Glutamatergic neuron (in vitro differentiated cells): ENCODE results near the gene SMLR1. TPM values are rescaled to one million over a fixed set of nuclear protein-coding genes. Genes with fewer than 3 reads are reported as not detected.

Source experiments
- DNase-seq: peaks from one replicate; pipeline ENCODE4 v3.0.0; 2022
- H3K27ac Mint-ChIP-seq: one replicate; pipeline ENCODE4 v1.8.0; 2020; ENCODE audit warnings: mild to moderate bottlenecking, mixed read lengths, inconsistent platforms; ENCODE audit not compliant: unreplicated experiment
- H3K27me3 Mint-ChIP-seq: one replicate; pipeline ENCODE4 v1.8.0; 2020; ENCODE audit warnings: mild to moderate bottlenecking, moderate library complexity, mixed read lengths, inconsistent platforms; ENCODE audit not compliant: unreplicated experiment
- H3K36me3 Mint-ChIP-seq: one replicate; pipeline ENCODE4 v1.8.0; 2020; ENCODE audit warnings: mild to moderate bottlenecking, mixed read lengths, inconsistent platforms; ENCODE audit not compliant: unreplicated experiment
- H3K4me1 Mint-ChIP-seq: one replicate; pipeline ENCODE4 v1.8.0; 2020; ENCODE audit warnings: mild to moderate bottlenecking, low read depth, mixed read lengths, inconsistent platforms; ENCODE audit not compliant: unreplicated experiment
- H3K4me3 Mint-ChIP-seq: one replicate; pipeline ENCODE4 v1.8.0; 2020; ENCODE audit warnings: mild to moderate bottlenecking, mixed read lengths, inconsistent platforms; ENCODE audit not compliant: unreplicated experiment
- H3K9me3 Mint-ChIP-seq: one replicate; pipeline ENCODE4 v1.8.0; 2020; ENCODE audit warnings: mild to moderate bottlenecking, moderate library complexity, mixed read lengths, inconsistent platforms; ENCODE audit not compliant: unreplicated experiment
- total RNA-seq: library from RNA; stranded (reverse); fragmentation: NEBNext Ultra II Directional; extraction: Animal tissue kit (Norgen Biotek cat#: 25700); gene quantifications from one replicate; pipeline ENCODE4 v1.2.1, GENCODE V29; 2021; ENCODE audit not compliant: unreplicated experiment
- TF ChIP-seq, protein P1 (sequence below): fragments of 200-600 bp; sonication (generic); IDR thresholded peaks from one replicate; pipeline ENCODE4 v1.5.0; 2021; ENCODE audit not compliant: partially characterized antibody, unreplicated experiment

SMLR1 gene
- total RNA-seq, 1 donor from 2014 or later = not detected

- Mint-ChIP-seq H3K9me3 (no peaks in the 10 kb centered on the region), H3K4me3 (no peak overlapping the region), H3K27me3 (no peaks in the 10 kb centered on the region), H3K4me1 (peaks cover 24% of the 10 kb centered on the region), H3K36me3 (no peaks in the 10 kb centered on the region), H3K27ac (no peak overlapping the region)
- TF ChIP-seq, protein P1, sequence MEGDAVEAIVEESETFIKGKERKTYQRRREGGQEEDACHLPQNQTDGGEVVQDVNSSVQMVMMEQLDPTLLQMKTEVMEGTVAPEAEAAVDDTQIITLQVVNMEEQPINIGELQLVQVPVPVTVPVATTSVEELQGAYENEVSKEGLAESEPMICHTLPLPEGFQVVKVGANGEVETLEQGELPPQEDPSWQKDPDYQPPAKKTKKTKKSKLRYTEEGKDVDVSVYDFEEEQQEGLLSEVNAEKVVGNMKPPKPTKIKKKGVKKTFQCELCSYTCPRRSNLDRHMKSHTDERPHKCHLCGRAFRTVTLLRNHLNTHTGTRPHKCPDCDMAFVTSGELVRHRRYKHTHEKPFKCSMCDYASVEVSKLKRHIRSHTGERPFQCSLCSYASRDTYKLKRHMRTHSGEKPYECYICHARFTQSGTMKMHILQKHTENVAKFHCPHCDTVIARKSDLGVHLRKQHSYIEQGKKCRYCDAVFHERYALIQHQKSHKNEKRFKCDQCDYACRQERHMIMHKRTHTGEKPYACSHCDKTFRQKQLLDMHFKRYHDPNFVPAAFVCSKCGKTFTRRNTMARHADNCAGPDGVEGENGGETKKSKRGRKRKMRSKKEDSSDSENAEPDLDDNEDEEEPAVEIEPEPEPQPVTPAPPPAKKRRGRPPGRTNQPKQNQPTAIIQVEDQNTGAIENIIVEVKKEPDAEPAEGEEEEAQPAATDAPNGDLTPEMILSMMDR = no peak
- no peak for DNase-seq
Measured at GRCh38 chr6:130838250-130838860, 11.1 kb downstream of the SMLR1 start.

- H3K36me3 Mint-ChIP-seq = no peaks in the 10 kb centered on the region
- TF ChIP-seq, protein P1 = no peak
- no peaks in the 10 kb centered on the region for H3K9me3 Mint-ChIP-seq
- H3K27me3 Mint-ChIP-seq = no peaks in the 10 kb centered on the region
- H3K4me3 Mint-ChIP-seq = no peak overlapping the region
- peaks cover 24% of the 10 kb centered on the region for H3K4me1 Mint-ChIP-seq
- no peak for DNase-seq
- H3K27ac Mint-ChIP-seq = no peak overlapping the region
Measured at GRCh38 chr6:130838951-130839350, 11.7 kb downstream of the SMLR1 start.

DNA sequence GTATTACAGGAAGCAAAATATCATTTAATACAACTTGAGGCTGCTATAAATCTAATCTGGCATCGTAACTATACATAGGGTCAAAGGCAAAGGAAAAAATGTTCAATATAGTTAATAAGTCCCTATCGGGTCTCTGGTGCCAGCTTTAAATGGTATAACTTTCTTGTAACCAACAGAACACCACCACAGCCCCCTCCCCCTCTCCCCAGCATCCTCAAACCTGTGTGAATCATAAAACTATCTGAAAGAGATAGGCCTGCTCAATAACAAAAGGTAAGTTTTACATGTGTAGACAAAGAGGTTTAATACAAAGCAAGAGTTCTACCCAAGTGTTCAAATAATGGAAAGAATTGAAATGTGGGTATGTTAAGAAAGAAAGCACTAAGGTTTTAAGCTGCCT lies 12.2 kb downstream of the SMLR1 start:
- no peaks in the 10 kb centered on the region for H3K9me3 Mint-ChIP-seq
- DNase-seq = no peak
- H3K27ac Mint-ChIP-seq = no peak overlapping the region
- H3K27me3 Mint-ChIP-seq = no peaks in the 10 kb centered on the region
- H3K36me3 Mint-ChIP-seq = no peaks in the 10 kb centered on the region
- TF ChIP-seq, protein P1 = no peak
- peaks cover 24% of the 10 kb centered on the region for H3K4me1 Mint-ChIP-seq
- no peak overlapping the region for H3K4me3 Mint-ChIP-seq

DNA sequence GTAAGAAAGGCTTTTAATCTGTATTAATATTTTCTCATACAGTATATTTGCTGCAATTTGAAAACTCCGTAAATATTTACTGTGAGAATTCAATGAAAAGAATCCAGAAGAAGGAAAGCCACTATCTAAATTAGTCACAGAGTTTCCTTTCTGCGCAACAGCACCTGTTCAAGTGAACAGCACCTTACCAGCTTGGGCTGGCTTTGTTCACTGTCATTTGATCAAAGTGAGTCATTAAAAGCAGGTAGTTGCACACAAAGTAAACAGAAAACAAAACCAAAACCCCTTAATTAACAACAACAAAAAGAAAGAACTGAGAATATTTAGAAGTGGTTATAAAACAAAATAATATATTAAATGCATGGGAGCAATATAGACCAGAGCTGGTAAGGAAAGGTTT lies 12.8 kb downstream of the SMLR1 start:
- Mint-ChIP-seq H3K27ac (no peak overlapping the region), H3K36me3 (no peaks in the 10 kb centered on the region), H3K9me3 (no peaks in the 10 kb centered on the region), H3K27me3 (no peaks in the 10 kb centered on the region), H3K4me1 (peaks cover 24% of the 10 kb centered on the region), H3K4me3 (no peak overlapping the region)
- TF ChIP-seq, protein P1 = no peak
- no peak for DNase-seq

- peak overlapping the region; percentile 4 for H3K27ac Mint-ChIP-seq
- peaks cover 21% of the 10 kb centered on the region for H3K4me1 Mint-ChIP-seq
- no peaks in the 10 kb centered on the region for H3K36me3 Mint-ChIP-seq
- H3K9me3 Mint-ChIP-seq = no peaks in the 10 kb centered on the region
- no peaks in the 10 kb centered on the region for H3K27me3 Mint-ChIP-seq
- peak overlapping the region; percentile 1 for H3K4me3 Mint-ChIP-seq
- TF ChIP-seq, protein P1 = no peak
- no peak for DNase-seq
Measured at GRCh38 chr6:130841128-130841728, 14.0 kb downstream of the SMLR1 start.
